ENCODE measurements around the gene FGFR1OP2. TPM values are rescaled to one million over a fixed set of nuclear protein-coding genes. Genes with fewer than 3 reads are reported as not detected.
"Not testable (repeated sequence)": the region's sequence is repeated elsewhere in the genome, so short reads cannot be mapped to it uniquely, and the experiment has no call there.

Gene FGFR1OP2
- total RNA-seq, result 58.2 TPM

GRCh38 chr12:26937863-26938700 lies at the start of gene FGFR1OP2, which contains the start of gene INTS13:
TSS of gene FGFR1OP2 (plus strand) at chr12:26938470. CDS start at chr12:26954159, 15,689 bp downstream.
TSS of gene INTS13 (minus strand) at chr12:26937981. CDS start at chr12:26936803, 1,178 bp downstream.
- DNase-seq (ENCODE audit: low read depth in 2 of 3, low spot score in 2 of 3), result peak; percentile 90 to 100 (median 98)

DNA sequence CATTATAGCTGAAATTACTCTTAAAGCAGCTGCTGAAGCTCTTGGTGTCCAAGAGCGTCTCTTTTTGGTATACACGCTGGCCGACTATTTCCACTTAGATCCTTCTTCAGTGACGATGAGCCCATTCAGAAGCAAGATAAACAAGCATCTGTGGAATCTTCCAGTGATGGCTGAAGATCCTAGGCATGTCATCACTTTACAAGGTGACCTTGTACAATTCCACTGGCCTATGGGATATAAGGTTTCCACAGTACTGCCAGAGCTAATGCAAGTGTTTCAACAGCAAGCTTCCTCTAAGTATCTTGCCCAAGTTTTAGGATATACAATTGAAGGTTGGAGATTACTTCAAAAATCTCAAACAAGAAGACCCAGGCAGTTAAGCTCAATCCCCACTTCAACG lies 47.5 kb upstream of the FGFR1OP2 start:
- no peak for DNase-seq (ENCODE audit: low read depth in 2 of 3, low spot score in 2 of 3)

GRCh38 chr12:26891704-26892103 lies 46.6 kb upstream of the FGFR1OP2 start:
- no peak for DNase-seq (ENCODE audit: low read depth in 2 of 3, low spot score in 2 of 3)

GRCh38 chr12:26895672-26896071 lies 42.6 kb upstream of the FGFR1OP2 start:
- no peak for DNase-seq (ENCODE audit: low read depth in 2 of 3, low spot score in 2 of 3)

- no peak for DNase-seq (ENCODE audit: low read depth in 2 of 3, low spot score in 2 of 3)
These were observed 41.4 kb upstream of the FGFR1OP2 start for GRCh38 chr12:26896913-26897312.

DNA sequence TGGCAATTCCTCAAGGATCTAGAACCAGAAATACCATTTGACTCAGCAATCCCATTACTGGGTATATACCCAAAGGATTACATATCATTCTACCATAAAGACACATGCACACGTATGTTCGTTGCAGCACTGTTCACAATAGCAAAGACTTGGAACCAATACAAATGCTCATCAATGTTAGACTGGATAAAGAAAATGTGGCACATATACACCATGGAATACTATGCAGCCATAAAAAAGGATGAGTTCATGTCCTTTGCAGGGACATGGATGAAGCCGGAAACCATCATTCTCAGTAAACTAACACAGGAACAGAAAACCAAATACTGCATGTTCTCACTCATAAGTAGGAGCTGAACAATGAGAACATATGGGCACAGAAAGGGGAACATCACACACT lies 34.9 kb upstream of the FGFR1OP2 start:
- DNase-seq (ENCODE audit: low read depth in 2 of 3, low spot score in 2 of 3), result not testable (repeated sequence)

DNA sequence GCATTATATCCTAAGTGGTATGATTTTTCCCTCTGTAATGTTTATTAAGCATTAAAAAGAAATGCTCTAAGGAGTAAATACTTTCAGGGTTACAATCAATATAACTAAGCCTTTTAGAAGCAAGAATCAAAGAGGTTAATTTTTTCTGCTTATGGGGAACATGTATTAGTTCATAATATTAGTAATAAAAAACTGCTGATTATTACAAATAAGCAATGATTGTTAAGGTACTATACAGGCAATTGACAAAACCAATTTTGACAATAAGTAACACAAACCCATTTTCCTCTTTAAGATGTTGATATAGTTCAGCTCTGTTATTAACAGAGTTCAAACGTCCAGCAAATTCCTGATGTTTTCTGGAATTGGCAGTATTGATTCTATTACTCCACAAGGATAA lies 32.2 kb upstream of the FGFR1OP2 start:
- no peak for DNase-seq (ENCODE audit: low read depth in 2 of 3, low spot score in 2 of 3)

DNA sequence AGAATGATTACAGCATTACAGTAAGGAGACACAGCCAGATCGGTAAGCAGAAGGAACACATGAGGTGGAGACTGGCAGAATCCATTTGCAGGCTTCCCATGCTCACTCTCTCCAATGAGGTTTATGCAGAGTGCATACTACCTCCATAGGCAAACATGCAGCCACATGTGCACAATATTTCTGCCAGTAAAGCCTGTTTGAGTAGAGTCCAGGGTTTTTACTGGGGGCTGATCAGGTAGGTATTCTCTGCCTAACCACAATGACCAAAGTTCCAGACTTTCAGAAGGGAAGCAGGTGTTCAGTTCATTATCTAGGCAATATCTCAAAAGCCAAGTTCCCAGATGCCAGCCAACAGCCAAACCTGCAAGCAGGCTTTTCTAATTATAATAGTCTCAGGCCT lies 31.6 kb upstream of the FGFR1OP2 start:
- peak in 2 of 3 donors; percentile 60 to 86 for DNase-seq (ENCODE audit: low read depth in 2 of 3, low spot score in 2 of 3)

DNA sequence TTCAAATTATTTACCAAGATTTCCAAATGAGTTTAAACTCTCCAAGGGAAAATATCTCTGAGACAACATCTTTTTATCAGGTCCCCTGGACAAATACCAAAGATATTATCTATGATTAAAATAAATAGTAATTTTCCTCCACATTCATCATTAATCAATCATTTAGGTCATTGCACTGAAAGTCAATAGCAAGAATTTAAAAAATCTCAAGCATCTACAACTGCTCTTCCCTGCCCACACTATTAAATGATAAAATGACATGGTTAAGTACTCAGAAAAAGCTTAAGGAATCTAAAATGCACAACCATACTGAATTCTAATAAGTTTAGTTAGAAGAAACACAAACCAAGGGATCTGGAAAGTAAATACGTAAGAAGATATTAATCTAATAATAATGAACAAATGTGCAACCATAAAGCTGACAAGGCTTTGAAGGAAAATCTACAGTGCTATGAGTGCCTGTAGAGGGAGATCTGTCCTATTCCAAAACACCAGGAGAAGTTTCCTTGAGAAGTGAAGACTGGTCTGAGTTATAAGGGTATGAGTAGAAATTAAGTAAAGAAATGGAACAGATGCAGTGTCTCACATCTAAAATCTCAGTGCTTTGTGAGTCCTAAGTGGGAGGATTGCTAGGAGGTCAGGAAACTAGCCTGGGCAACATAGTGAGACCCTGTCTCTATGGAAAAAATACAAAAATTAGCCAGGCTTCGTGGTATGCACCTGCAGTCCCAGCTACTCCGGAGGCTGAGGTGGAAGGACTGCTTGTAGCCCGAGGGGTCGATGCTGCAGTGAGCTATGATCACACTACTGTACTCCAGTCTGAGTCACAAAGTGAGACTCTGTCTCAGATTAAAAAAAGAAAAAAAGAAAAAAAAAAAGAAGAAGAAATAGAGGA lies 19.7 kb upstream of the FGFR1OP2 start:
- no peak for DNase-seq (ENCODE audit: low read depth in 2 of 3, low spot score in 2 of 3)

DNA sequence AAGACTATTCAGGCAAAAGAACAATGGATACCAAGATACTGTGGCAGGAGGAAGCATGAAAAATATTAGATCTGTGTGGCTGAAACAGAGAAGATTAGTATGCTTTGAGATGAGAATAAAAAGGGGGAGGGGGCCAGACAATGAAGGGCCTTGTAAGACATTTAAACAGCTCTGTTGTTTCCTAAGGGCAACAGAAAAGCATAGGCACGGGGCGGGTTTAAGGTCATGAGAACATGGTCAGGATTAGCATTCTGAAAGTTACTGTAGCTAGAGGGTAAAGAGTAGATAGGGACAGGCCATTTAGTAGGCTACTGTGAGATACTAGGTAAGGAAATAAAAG lies 19.1 kb upstream of the FGFR1OP2 start:
- DNase-seq (ENCODE audit: low read depth in 2 of 3, low spot score in 2 of 3), result no peak

GRCh38 chr12:26921886-26922285 lies 16.4 kb upstream of the FGFR1OP2 start:
- no peak for DNase-seq (ENCODE audit: low read depth in 2 of 3, low spot score in 2 of 3)

GRCh38 chr12:26928661-26929060 lies 9.6 kb upstream of the FGFR1OP2 start:
- DNase-seq (ENCODE audit: low read depth in 2 of 3, low spot score in 2 of 3), result no peak

DNA sequence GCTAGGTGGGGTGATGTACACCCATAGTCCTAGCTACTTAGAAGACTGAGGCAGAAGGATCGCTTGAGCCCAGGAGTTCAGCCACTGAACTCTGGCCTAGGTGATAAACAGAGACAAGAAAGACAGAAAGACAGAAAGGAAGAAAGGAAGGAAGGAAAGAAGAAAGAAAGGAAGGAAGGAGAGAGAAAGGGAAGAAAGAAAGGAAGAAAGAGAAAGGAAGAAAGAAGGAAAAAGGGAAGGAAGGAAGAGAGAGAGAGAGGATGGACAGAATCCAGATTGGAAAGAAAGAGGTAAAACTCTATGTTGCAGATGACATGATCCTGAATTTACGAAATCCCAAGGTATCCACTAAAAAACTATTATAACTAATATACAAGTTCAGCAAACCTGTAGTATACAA lies 8.7 kb upstream of the FGFR1OP2 start:
- no peak for DNase-seq (ENCODE audit: low read depth in 2 of 3, low spot score in 2 of 3)

- no peak for DNase-seq (ENCODE audit: low read depth in 2 of 3, low spot score in 2 of 3)
These were observed 2.5 kb upstream of the FGFR1OP2 start for GRCh38 chr12:26935636-26936378.

- no peak for DNase-seq (ENCODE audit: low read depth in 2 of 3, low spot score in 2 of 3)
These were observed 1.5 kb upstream of the FGFR1OP2 start for GRCh38 chr12:26936559-26937442.

GRCh38 chr12:26937443-26937862 lies 817 bp upstream of the FGFR1OP2 start:
- DNase-seq (ENCODE audit: low read depth in 2 of 3, low spot score in 2 of 3), result no peak

DNA sequence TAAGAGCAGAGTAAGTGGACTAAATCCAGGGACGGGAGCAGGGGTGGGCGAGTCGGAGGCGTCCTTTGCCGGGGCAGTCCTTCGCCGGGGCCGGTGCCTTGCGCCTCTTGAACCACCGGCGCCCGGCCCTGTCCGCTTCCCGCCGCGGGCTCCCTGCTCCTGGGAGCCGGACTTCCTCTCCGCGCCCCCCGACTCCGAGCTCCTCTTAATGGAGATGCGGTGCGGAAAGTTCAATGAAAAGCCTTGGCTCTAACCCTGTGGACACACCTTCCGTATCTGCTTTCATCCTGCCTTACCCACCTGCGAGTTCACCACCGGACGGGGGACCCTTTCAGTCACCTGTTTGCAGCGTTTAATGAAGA lies 412 bp downstream of the FGFR1OP2 start:
- no peak for DNase-seq (ENCODE audit: low read depth in 2 of 3, low spot score in 2 of 3)

DNA sequence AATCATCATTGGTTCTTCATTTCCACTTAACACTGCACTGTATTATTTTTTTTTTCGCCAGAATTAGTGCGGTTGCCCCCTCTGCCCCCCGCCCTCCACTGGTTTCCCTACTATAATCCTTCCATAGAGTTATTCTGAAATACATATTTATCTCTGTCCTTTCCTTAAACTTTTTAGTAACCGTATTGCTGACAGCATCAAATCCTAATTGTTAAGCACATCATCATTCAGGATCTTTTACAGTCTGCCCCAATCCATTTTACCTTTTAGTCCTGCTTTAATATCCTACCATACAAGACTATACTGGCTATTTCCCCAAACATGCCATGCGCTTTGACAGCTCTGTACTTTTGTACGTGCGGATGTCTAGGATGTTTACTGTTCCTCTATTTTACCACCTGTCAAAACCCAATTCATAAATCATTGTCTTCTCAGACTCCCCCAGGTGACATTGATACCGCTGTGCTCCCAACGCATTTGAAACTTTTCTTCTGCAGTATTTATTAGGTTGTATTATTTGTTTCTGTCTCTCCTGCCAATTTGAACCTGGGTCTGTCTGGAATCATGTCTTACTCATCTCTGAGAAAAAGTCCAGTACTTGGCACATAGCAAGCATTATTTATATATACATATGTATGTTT lies 1.0 kb downstream of the FGFR1OP2 start:
- DNase-seq (ENCODE audit: low read depth in 2 of 3, low spot score in 2 of 3), result peak in 1 of 3 donors; percentile 44

- DNase-seq (ENCODE audit: low read depth in 2 of 3, low spot score in 2 of 3), result no peak
These were observed 1.7 kb downstream of the FGFR1OP2 start for GRCh38 chr12:26939953-26940352.
